Parathyroid adenoma (tissue), 2 donors: ENCODE measurements around the gene ANGPT4.

Experiments used
- H2AFZ ChIP-seq: fragments of 300-600 bp; sonication (generic); one replicate; pipeline ENCODE4 v1.7.0; 2017; ENCODE audit warnings: antibody characterized with exemption, mild to moderate bottlenecking
- H3K27ac ChIP-seq: fragments of 300-600 bp; sonication (generic); one replicate; pipeline ENCODE4 v1.7.0; 2017
- H3K27me3 ChIP-seq: fragments of 300-600 bp; sonication (generic); one replicate; pipeline ENCODE4 v1.7.0; 2017; ENCODE audit warnings: low read length; ENCODE audit not compliant: control insufficient read depth, insufficient read depth
- H3K36me3 ChIP-seq: fragments of 300-600 bp; sonication (generic); one replicate; pipeline ENCODE4 v1.7.0; 2017; ENCODE audit warnings: low read length; ENCODE audit not compliant: control insufficient read depth, insufficient read depth
- H3K4me1 ChIP-seq: fragments of 300-600 bp; sonication (generic); one replicate; pipeline ENCODE4 v1.7.0; 2017; ENCODE audit warnings: control low read depth
- H3K4me2 ChIP-seq: fragments of 300-600 bp; sonication (generic); one replicate; pipeline ENCODE4 v1.7.0; 2017; ENCODE audit warnings: low read length
- H3K4me3 ChIP-seq: fragments of 300-600 bp; sonication (generic); one replicate; pipeline ENCODE4 v1.7.0; 2017; ENCODE audit warnings: low read depth, low read length
- H3K79me2 ChIP-seq: fragments of 300-600 bp; sonication (generic); one replicate; pipeline ENCODE4 v1.7.0; 2017; ENCODE audit warnings: control low read depth
- H3K9ac ChIP-seq: fragments of 300-600 bp; sonication (generic); one replicate; pipeline ENCODE4 v1.7.0; 2017; ENCODE audit warnings: mild to moderate bottlenecking
- H3K9me3 ChIP-seq: fragments of 300-600 bp; sonication (generic); one replicate; pipeline ENCODE4 v1.7.0; 2017; ENCODE audit warnings: low read length; ENCODE audit not compliant: control insufficient read depth
- CTCF ChIP-seq: fragments of 300-600 bp; sonication (generic); IDR thresholded peaks from one replicate; pipeline ENCODE4 v1.7.0; 2017; ENCODE audit warnings: antibody characterized with exemption, mild to moderate bottlenecking
- donor health status: primary hyperparathyroidism.

Gene ANGPT4

GRCh38 chr20:889932-890463, 26.1 kb downstream of the ANGPT4 start:
- no peaks in the 10 kb centered on the region for H3K27me3 ChIP-seq
- H3K4me3 ChIP-seq: no peak overlapping the region
- no peaks in the 10 kb centered on the region for H3K79me2 ChIP-seq
- H3K36me3 ChIP-seq: no peaks in the 10 kb centered on the region
- no peaks in the 10 kb centered on the region for H3K9me3 ChIP-seq
- H3K27ac ChIP-seq: no peak overlapping the region
- H3K4me1 ChIP-seq: peaks cover 18% of the 10 kb centered on the region
- TF ChIP-seq CTCF: no peak
- no peak overlapping the region for H3K9ac ChIP-seq
- H3K4me2 ChIP-seq: no peak overlapping the region
- no peak overlapping the region for H2AFZ ChIP-seq

DNA sequence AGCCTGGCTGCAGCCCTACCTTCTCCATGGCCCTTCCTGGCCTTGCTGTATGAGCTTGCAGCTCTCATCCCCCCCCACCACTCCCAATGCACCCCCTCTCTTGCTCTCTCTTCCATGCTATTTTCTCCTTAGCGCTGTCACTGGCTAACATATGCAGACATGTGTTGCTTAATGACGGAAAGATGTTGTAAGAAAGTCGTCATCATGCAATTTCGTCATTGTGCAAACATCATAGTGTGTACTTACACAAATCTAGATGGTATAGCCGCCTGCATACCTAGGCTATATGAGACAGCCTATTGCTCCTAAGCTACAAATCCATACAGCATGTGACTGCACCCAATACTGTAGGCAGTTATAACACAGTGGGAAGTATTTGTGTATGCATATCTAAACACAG, 27.0 kb downstream of the ANGPT4 start:
- TF ChIP-seq CTCF: no peak
- Histone ChIP-seq H2AFZ (no peak overlapping the region), H3K4me3 (no peak overlapping the region), H3K27ac (no peak overlapping the region), H3K9me3 (no peaks in the 10 kb centered on the region), H3K27me3 (no peaks in the 10 kb centered on the region), H3K4me1 (peaks cover 20% of the 10 kb centered on the region), H3K79me2 (no peaks in the 10 kb centered on the region), H3K4me2 (no peak overlapping the region), H3K9ac (no peak overlapping the region), H3K36me3 (no peaks in the 10 kb centered on the region)

DNA sequence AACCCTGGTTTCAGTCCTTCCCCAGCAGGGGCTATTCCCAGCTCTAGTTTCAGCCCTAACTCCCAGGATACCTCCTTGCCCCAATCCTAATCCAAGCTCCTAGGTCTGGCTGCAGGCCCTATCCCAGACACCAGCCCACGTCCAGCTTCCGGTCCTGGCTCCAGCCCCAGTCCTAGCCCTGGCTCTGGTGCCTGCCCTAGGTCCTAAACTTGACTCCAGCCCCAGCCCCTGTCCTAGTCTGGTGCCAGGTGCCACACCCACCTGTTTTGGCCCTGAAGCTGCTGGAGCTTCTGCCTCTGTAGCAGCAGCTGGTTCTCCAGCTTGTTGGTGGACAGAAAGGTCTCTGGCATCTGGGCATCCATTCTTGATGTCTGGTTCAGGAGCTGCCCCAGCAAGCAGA, 28.1 kb downstream of the ANGPT4 start:
- no peaks in the 10 kb centered on the region for H3K27me3 ChIP-seq
- no peak overlapping the region for H3K27ac ChIP-seq
- TF ChIP-seq CTCF: no peak

GRCh38 chr20:887137-887536, 29.0 kb downstream of the ANGPT4 start:
- Histone ChIP-seq H3K4me3 (no peak overlapping the region), H3K27ac (no peak overlapping the region), H3K36me3 (no peaks in the 10 kb centered on the region), H3K4me2 (no peak overlapping the region), H3K9me3 (no peaks in the 10 kb centered on the region), H2AFZ (no peak overlapping the region), H3K4me1 (peaks cover 19% of the 10 kb centered on the region), H3K9ac (no peak overlapping the region), H3K27me3 (no peaks in the 10 kb centered on the region), H3K79me2 (no peaks in the 10 kb centered on the region)
- no peak for TF ChIP-seq CTCF

More for the DNA sequence above, 28.1 kb downstream of the ANGPT4 start:
- no peaks in the 10 kb centered on the region for H3K79me2 ChIP-seq
- H3K4me2 ChIP-seq: no peak overlapping the region
- no peak overlapping the region for H3K4me3 ChIP-seq
- H3K9me3 ChIP-seq: no peaks in the 10 kb centered on the region
- H3K4me1 ChIP-seq: peaks cover 20% of the 10 kb centered on the region
- no peak overlapping the region for H3K9ac ChIP-seq
- no peak overlapping the region for H2AFZ ChIP-seq
- H3K36me3 ChIP-seq: no peaks in the 10 kb centered on the region
